Keratinocyte (primary cell): Measurements from ENCODE around the gene PLD1. TPM values are rescaled to one million over a fixed set of nuclear protein-coding genes. Genes with fewer than 3 reads are reported as not detected.

ENCODE experiments used
- DNase-seq: peaks from one replicate; pipeline ENCODE4 v3.0.0-alpha.2; 2011; ENCODE audit warnings: low read depth, missing footprints, low spot score
- FAIRE-seq: peaks from 2 replicates; lab custom pipeline; 2011; peaks lifted over from hg19 to GRCh38; lab: Jason Lieb, UNC
- H2AFZ ChIP-seq: 2 replicates; pipeline ENCODE4 v1.6.0; 2012; ENCODE audit warnings: low read length, control low read depth, inconsistent platforms; ENCODE audit not compliant: control insufficient read depth
- H3K27ac ChIP-seq: 2 replicates; pipeline ENCODE4 v1.5.1; 2011; ENCODE audit warnings: low read length; ENCODE audit not compliant: control insufficient read depth, insufficient read depth
- H3K27me3 ChIP-seq: 3 replicates; pipeline ENCODE4 v1.6.0; 2011; ENCODE audit warnings: low read length; ENCODE audit not compliant: control insufficient read depth, insufficient read depth; ENCODE audit errors: extremely low read depth
- H3K36me3 ChIP-seq, 2 experiments: 2 replicates in 1 of 2; 3 replicates in 1 of 2; pipeline ENCODE4 v1.5.1; 2011; ENCODE audit warnings: low read length in 2 of 2, mild to moderate bottlenecking in 1 of 2; ENCODE audit not compliant: control insufficient read depth in 2 of 2, insufficient read depth in 2 of 2; ENCODE audit errors: extremely low read depth in 1 of 2
- H3K4me1 ChIP-seq: 3 replicates; pipeline ENCODE4 v1.5.1; 2011; ENCODE audit warnings: low read length; ENCODE audit not compliant: control insufficient read depth, insufficient read depth; ENCODE audit errors: extremely low read depth
- H3K4me2 ChIP-seq: 3 replicates; pipeline ENCODE4 v1.6.0; 2011; ENCODE audit warnings: low read depth, low read length; ENCODE audit not compliant: control insufficient read depth, insufficient read depth; ENCODE audit errors: extremely low read depth
- H3K4me3 ChIP-seq, 3 experiments: fragments of 200-600 bp in 1 of 3; sonication (generic) in 1 of 3; 2 replicates in 2 of 3; 3 replicates in 1 of 3; pipeline ENCODE4 v1.5.1; 2011 to 2016; ENCODE audit warnings: low read length in 3 of 3, mild to moderate bottlenecking in 3 of 3, control low read depth in 2 of 3, inconsistent platforms in 1 of 3, low read depth in 1 of 3, mixed read lengths in 1 of 3, mixed run types in 1 of 3, moderate library complexity in 1 of 3; ENCODE audit not compliant: control insufficient read depth in 2 of 3, insufficient read depth in 2 of 3; ENCODE audit errors: extremely low read depth in 1 of 3
- H3K79me2 ChIP-seq: 2 replicates; pipeline ENCODE4 v1.6.0; 2012; ENCODE audit warnings: low read length; ENCODE audit not compliant: control insufficient read depth, insufficient read depth
- H3K9ac ChIP-seq: 3 replicates; pipeline ENCODE4 v1.6.0; 2011; ENCODE audit warnings: low read length; ENCODE audit not compliant: control insufficient read depth, insufficient read depth; ENCODE audit errors: extremely low read depth
- H3K9me1 ChIP-seq: 3 replicates; pipeline ENCODE4 v1.6.0; 2011; ENCODE audit warnings: low read length; ENCODE audit not compliant: control insufficient read depth, insufficient read depth; ENCODE audit errors: extremely low read depth
- H3K9me3 ChIP-seq: 2 replicates; pipeline ENCODE4 v1.5.1; 2012; ENCODE audit warnings: low read depth, low read length; ENCODE audit not compliant: control insufficient read depth
- H4K20me1 ChIP-seq: 3 replicates; pipeline ENCODE4 v1.6.0; 2011; ENCODE audit warnings: low read length; ENCODE audit not compliant: control insufficient read depth, insufficient read depth; ENCODE audit errors: extremely low read depth
- EZH2 ChIP-seq: IDR thresholded peaks from one replicate; pipeline ENCODE4 v1.6.1; 2012; ENCODE audit warnings: inconsistent platforms, mild to moderate bottlenecking, low read length, moderate library complexity
- dilution Hi-C: fragments of 300-500 bp; cut with MboI; formaldehyde crosslinking; loops from one replicate; pipeline ENCODE4 v1.7.0; 2020; ENCODE audit warnings: low sequenced_read_pairs; ENCODE audit not compliant: extremely low pct_ligation_motif_present
- polyA plus RNA-seq, 5 experiments: library from polyadenylated mRNA; depleted of rRNA in 3 of 5; stranded (reverse) in 3 of 5; stranded (forward) in 1 of 5; unstranded in 1 of 5; fragments of >200 nt; gene quantifications; 1 replicate in 1 of 5; 2 replicates in 3 of 5; 3 replicates in 1 of 5; pipeline versions ENCODE4 v1.2.1 to v1.2.3, GENCODE V29; 2011 to 2012; ENCODE audit warnings: missing spikeins in 2 of 5, low read depth in 1 of 5, low replicate concordance in 1 of 5
- TF ChIP-seq, protein P1 (sequence below), 3 experiments: IDR thresholded peaks in 1 of 3; conservative IDR thresholded peaks in 1 of 3; optimal IDR thresholded peaks in 1 of 3; 2 replicates in 2 of 3; 3 replicates in 1 of 3; pipeline versions ENCODE3 to v1.5.1; 2011; ENCODE audit warnings: low read length in 3 of 3, mild to moderate bottlenecking in 3 of 3, moderate library complexity in 2 of 3, control low read depth in 1 of 3, inconsistent platforms in 1 of 3; ENCODE audit not compliant: insufficient read depth in 2 of 3; ENCODE audit errors: extremely low read depth in 1 of 3

Gene PLD1
- polyA plus RNA-seq, 1 donor (not counting 4 experiments of a cell fraction or from before 2014, with no cell fraction given) = 14.7 TPM

DNA sequence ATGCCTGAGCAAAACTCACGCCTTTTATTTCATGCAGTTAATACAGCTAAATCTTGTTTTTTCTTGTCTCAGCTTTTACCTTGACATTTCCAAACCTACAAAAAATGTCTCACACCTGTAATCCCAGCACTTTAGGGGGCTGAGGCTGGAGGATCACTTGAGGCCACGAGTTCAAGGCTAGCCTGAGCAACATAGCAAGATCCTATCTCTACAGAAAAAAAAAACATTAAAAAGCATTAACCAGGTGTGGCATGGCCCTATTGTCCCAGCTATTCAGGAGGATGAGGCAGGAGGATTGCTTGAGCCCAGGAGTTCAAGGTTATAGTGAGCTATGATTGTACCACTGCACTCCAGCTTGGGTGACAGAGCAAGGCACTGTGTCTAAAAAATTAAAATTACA lies 29.0 kb upstream of the PLD1 start:
- Histone ChIP-seq H4K20me1 (no peaks in the 10 kb centered on the region), H3K9me1 (no peaks in the 10 kb centered on the region), H3K79me2 (no peaks in the 10 kb centered on the region), H2AFZ (no peak overlapping the region), H3K4me2 (no peak overlapping the region), H3K27me3 (peaks cover 2% of the 10 kb centered on the region), H3K4me1 (no peaks in the 10 kb centered on the region), H3K27ac (no peak overlapping the region), H3K4me3 (no peak overlapping the region), H3K9me3 (no peaks in the 10 kb centered on the region), H3K9ac (no peak overlapping the region), H3K36me3 (no peaks in the 10 kb centered on the region)
- no peak for FAIRE-seq
- TF ChIP-seq EZH2 = no peak
- TF ChIP-seq, protein P1, sequence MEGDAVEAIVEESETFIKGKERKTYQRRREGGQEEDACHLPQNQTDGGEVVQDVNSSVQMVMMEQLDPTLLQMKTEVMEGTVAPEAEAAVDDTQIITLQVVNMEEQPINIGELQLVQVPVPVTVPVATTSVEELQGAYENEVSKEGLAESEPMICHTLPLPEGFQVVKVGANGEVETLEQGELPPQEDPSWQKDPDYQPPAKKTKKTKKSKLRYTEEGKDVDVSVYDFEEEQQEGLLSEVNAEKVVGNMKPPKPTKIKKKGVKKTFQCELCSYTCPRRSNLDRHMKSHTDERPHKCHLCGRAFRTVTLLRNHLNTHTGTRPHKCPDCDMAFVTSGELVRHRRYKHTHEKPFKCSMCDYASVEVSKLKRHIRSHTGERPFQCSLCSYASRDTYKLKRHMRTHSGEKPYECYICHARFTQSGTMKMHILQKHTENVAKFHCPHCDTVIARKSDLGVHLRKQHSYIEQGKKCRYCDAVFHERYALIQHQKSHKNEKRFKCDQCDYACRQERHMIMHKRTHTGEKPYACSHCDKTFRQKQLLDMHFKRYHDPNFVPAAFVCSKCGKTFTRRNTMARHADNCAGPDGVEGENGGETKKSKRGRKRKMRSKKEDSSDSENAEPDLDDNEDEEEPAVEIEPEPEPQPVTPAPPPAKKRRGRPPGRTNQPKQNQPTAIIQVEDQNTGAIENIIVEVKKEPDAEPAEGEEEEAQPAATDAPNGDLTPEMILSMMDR (optimal IDR thresholded peaks at IDR 0.05 in 1 of 3, IDR thresholded peaks at IDR 0.05 in 1 of 3, conservative IDR thresholded peaks at IDR 0.05 in 1 of 3; ENCODE audit: extremely low read depth in 1 of 3, insufficient read depth in 2 of 3, low read length in 3 of 3) = no peak
- no peak for DNase-seq
- dilution Hi-C loops = no loop called here

DNA sequence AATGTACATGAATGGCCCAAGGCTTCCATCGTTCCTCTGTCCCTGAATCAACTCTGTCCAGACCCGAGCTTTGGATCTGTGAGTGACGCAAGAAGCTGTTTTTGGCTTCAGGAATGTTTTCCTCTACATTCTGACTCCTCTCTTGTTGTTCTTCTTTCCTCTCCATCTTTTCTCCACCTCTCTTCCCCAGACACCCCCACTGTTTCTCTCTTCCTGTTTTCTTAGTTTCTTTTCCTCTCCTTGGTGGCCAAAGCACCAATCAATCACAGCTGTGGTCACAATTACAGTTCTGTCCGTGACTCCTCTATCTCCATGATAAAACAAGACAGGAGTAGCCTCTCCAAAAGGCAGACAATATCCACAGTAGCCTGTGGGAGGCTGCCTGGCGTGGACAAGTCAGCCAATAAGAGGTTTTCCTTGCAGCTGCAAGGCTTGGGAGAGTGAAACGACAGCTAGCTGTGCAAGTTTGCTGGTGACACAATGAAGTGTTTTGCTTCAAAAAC lies 28.0 kb upstream of the PLD1 start:
- Histone ChIP-seq H3K4me1 (no peaks in the 10 kb centered on the region), H3K36me3 (no peaks in the 10 kb centered on the region), H3K27me3 (peaks cover 2% of the 10 kb centered on the region), H3K9me1 (no peaks in the 10 kb centered on the region), H4K20me1 (no peaks in the 10 kb centered on the region), H3K4me2 (no peak overlapping the region), H2AFZ (no peak overlapping the region), H3K27ac (no peak overlapping the region), H3K79me2 (no peaks in the 10 kb centered on the region), H3K9ac (no peak overlapping the region), H3K9me3 (no peaks in the 10 kb centered on the region), H3K4me3 (no peak overlapping the region)
- dilution Hi-C loops = no loop called here
- TF ChIP-seq EZH2 = no peak
- TF ChIP-seq, protein P1 (optimal IDR thresholded peaks at IDR 0.05 in 1 of 3, IDR thresholded peaks at IDR 0.05 in 1 of 3, conservative IDR thresholded peaks at IDR 0.05 in 1 of 3; ENCODE audit: extremely low read depth in 1 of 3, insufficient read depth in 2 of 3, low read length in 3 of 3) = no peak
- no peak for FAIRE-seq
- DNase-seq = no peak
